Activated naive CD8-positive, alpha-beta T cell treated with anti-CD3 and anti-CD28 coated beads, Interleukin-2, amount 50 U/mL, for 24 hours (primary cell): Measurements from ENCODE around the gene FABP7.
"Not testable (repeated sequence)": the region's sequence is repeated elsewhere in the genome, so short reads cannot be mapped to it uniquely, and the experiment has no call there.

Experiments used
- ATAC-seq: fragments of 150-1000 bp; cut with Tn5 transposase; one replicate; pipeline ENCODE4 v1.10.0; 2021
- DNase-seq: peaks from one replicate; pipeline ENCODE4 v3.0.0; 2021
- H3K27ac Mint-ChIP-seq: one replicate; pipeline ENCODE4 v1.8.0; 2021; ENCODE audit warnings: mild to moderate bottlenecking, mixed read lengths
- H3K27me3 Mint-ChIP-seq: one replicate; pipeline ENCODE4 v1.8.0; 2021; ENCODE audit warnings: mixed read lengths
- H3K36me3 Mint-ChIP-seq: one replicate; pipeline ENCODE4 v1.8.0; 2021; ENCODE audit warnings: low read depth, mixed read lengths
- H3K4me1 Mint-ChIP-seq: one replicate; pipeline ENCODE4 v1.8.0; 2021; ENCODE audit warnings: mixed read lengths
- H3K4me3 Mint-ChIP-seq: one replicate; pipeline ENCODE4 v1.8.0; 2021; ENCODE audit warnings: mild to moderate bottlenecking, moderate library complexity, mixed read lengths
- H3K9me3 Mint-ChIP-seq: one replicate; pipeline ENCODE4 v1.8.0; 2021; ENCODE audit warnings: mixed read lengths

Gene FABP7

DNA sequence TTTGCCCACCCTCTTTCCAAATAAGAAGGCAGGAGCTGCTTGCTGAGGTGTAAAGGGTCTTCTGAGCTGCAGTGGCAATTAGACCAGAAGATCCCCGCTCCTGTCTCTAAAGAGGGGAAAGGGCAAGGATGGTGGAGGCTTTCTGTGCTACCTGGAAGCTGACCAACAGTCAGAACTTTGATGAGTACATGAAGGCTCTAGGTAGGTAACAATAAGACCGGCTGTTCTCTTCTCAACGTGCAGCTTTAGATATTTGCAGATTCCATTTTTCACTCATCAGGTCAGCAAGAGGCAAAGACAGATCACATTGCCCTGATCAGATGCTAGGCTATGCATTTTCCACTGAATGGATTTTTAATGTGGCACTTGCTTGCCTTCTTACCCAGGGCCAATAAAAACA, at the start of gene FABP7:
Gene FABP7 (plus strand): TSS at position 50 of the 400 bp plus-strand sequence. CDS start 79 bp downstream, at position 129.
- Mint-ChIP-seq H3K4me3 (no peak within 1 kb of the TSS), H3K4me1 (no peaks in the 10 kb centered on the region), H3K27ac (no peak within 1 kb of the TSS), H3K9me3 (peaks cover 4% of the 10 kb centered on the region), H3K27me3 (peaks cover 16% of the 10 kb centered on the region), H3K36me3 (no peaks in the 10 kb centered on the region)
- ATAC-seq, result no peak
- no peak for DNase-seq

DNA sequence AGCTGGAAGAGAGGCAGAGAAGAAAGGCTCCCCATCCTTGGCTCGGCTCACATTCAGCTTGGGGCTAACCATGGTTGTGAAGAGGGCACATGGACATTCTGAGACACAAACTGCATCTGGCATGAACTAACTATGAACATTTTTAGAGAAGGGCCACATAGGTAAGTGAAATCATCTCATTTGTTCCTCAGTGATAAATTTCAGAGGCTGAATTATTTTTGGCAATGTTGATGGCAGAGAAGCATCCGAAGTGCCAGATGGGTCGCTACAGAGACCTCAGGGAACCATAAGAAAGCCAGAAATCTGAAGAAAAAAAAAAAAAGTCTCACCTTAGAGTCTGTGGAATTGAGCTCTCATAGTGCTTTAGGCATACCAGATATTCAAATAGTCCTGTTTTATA, 49.2 kb upstream of the FABP7 start:
- ATAC-seq, result no peak
- Mint-ChIP-seq H3K4me3 (no peak overlapping the region), H3K36me3 (no peaks in the 10 kb centered on the region), H3K27me3 (peaks cover 7% of the 10 kb centered on the region), H3K4me1 (no peaks in the 10 kb centered on the region), H3K9me3 (no peaks in the 10 kb centered on the region), H3K27ac (no peak overlapping the region)
- DNase-seq, result no peak

DNA sequence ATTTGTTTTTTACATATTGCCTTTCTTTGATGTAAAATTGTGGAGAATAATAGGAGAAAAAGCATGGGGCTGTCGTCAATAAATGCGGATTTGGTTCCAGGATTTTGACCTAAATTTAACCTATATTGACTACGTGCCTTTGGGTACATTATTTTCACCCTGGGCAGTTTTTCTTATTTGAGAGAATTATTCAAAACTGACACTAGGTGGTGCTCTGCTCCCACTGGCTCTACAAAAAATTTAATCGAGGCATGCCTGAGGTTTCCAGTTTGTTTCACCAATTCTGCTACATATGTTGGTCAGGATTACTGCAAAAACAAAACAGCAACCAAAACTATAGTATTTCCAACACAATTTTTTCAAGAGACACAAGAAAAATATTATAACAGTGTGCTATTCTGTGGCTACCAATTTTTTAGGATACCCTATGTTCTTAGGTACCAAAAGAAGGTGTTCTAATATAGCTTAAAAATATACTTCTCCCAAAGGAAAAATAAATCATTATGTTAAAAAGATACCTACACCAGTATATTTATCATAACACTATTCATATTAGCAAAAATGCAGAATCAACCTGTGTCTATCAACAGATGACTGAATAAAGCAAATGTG, 48.6 kb upstream of the FABP7 start:
- ATAC-seq, result no peak
- no peak for DNase-seq
- Mint-ChIP-seq H3K27me3 (peaks cover 7% of the 10 kb centered on the region), H3K4me3 (no peak overlapping the region), H3K36me3 (no peaks in the 10 kb centered on the region), H3K27ac (no peak overlapping the region), H3K4me1 (no peaks in the 10 kb centered on the region), H3K9me3 (no peaks in the 10 kb centered on the region)

DNA sequence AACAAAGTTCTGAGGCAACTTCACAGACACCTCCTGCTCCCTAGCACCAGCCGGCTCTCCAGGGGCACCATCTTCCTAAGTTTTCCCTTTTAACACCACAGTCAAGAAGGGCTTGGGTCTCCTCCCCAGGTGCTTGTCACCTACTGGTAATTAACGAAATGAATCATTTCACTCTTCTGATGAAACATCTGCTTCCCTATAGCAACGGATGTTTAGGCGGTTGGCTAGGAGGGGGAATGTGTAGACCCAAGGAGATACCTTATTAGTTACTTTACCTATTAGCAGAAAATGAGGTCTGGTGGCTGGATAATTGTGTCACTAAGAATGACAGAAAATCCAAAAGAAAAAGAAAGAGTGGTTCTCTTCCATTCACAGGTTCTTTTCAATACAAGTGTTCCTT, 46.3 kb upstream of the FABP7 start:
- Mint-ChIP-seq H3K27me3 (peaks cover 7% of the 10 kb centered on the region), H3K4me3 (no peak overlapping the region), H3K9me3 (no peaks in the 10 kb centered on the region), H3K27ac (no peak overlapping the region), H3K4me1 (no peaks in the 10 kb centered on the region), H3K36me3 (no peaks in the 10 kb centered on the region)
- DNase-seq, result no peak
- no peak for ATAC-seq

DNA sequence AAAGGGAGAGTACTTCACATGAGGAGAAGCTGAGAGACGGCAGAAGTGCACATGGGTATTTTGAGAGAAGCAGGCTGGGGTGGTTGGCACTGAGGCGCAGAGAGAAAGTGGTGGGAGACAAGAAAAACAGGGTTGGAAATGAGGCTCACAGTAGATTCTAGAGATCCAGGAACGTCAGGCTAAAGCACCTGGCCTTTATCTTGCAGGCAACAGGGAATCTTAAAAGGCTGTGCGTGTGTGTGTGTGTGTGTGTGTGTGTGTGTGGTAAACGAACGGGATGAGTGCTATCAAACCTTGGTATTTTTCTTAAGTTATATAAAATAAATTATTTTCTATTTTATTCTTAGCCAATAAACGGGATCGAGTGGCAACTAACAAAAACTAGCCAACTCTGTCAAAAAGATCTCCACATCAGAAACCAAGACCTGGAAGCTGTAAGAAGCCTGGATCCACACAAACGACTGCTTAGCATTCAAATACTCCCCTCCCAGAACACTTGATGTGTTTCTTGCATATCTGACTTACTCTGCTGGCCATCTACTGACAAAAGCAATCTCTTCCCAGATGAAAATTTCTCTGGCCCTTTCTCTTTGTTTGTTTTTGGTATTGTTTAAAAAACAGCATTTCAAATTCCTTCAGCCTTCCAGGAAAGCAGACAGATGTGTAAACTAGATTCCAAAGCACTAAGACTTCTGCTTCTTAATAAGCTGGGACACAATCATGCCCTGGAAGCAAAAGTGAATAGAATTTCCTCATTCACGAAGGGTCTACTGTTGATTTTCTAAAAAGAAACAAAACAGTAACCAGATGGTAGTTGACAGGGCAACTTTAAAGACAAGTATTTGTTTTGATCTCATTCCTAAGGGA, 44.8 kb upstream of the FABP7 start:
- ATAC-seq (no peak), DNase-seq (no peak)
- H3K4me1 Mint-ChIP-seq, result no peaks in the 10 kb centered on the region
- H3K27ac Mint-ChIP-seq, result no peak overlapping the region
- no peaks in the 10 kb centered on the region for H3K9me3 Mint-ChIP-seq
- H3K36me3 Mint-ChIP-seq, result no peaks in the 10 kb centered on the region
- H3K27me3 Mint-ChIP-seq, result peaks cover 7% of the 10 kb centered on the region
- H3K4me3 Mint-ChIP-seq, result no peak overlapping the region

DNA sequence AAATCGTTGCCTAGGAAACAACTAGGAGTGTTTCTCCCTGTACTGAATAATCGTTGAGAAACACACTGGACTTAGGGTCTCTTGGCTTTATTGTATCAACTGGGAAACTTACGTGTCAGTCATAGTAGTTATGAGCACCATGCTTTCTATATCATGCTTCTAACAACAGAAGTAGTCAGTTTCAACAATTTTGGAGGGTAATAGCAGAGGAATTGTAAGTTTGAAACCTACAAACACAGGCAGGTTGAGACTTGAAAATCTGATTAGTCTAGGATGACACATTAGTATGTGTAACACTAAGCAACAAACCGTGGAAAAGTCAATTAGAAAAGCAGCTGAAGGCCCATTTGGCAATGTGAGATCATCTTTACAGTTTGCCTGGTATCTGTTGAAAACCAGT, 43.9 kb upstream of the FABP7 start:
- Mint-ChIP-seq H3K4me3 (no peak overlapping the region), H3K27ac (no peak overlapping the region), H3K4me1 (no peaks in the 10 kb centered on the region), H3K36me3 (no peaks in the 10 kb centered on the region), H3K27me3 (peaks cover 7% of the 10 kb centered on the region), H3K9me3 (no peaks in the 10 kb centered on the region)
- no peak for ATAC-seq
- no peak for DNase-seq

DNA sequence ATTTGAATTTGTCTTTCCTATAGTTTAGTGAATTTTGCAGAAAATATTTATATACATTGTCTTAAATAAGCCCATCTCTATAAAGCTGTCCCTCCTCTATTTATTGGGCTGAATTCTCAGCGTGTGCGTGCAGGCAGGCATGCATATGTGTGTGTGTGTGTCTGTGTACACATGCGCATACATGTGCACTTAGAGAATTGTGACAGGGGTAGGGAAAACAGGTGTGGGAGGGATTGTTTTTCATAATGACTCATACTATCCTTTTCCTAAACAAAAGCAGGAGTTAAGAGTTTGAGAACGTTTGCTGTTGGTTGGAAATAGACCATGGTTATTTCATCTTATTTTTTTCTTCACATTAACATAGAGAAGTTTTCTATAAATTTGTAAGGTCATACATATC, 43.4 kb upstream of the FABP7 start:
- H3K4me1 Mint-ChIP-seq, result no peaks in the 10 kb centered on the region
- DNase-seq, result no peak
- no peak for ATAC-seq
- H3K27ac Mint-ChIP-seq, result no peak overlapping the region
- H3K27me3 Mint-ChIP-seq, result peaks cover 7% of the 10 kb centered on the region
- no peak overlapping the region for H3K4me3 Mint-ChIP-seq
- no peaks in the 10 kb centered on the region for H3K36me3 Mint-ChIP-seq
- no peaks in the 10 kb centered on the region for H3K9me3 Mint-ChIP-seq

DNA sequence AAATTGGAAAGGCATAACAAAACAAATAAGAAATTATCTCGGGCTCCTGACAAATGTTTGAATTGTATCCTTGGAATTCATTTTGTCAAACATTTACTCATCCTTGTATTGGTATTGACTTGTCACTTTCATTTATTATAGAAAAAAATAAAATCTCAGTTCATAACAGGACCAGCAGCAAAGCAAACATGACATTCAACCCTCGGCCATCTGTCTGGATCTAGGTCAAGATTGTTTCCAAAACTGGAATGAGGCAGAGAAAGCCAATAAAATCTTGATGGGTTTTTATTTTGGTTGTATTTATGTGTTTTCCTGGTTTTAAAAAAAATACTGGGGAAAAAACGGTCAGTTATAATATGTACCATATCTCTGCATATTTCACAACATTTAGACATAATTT, 42.9 kb upstream of the FABP7 start:
- Mint-ChIP-seq H3K9me3 (no peaks in the 10 kb centered on the region), H3K4me3 (no peak overlapping the region), H3K36me3 (no peaks in the 10 kb centered on the region), H3K27ac (no peak overlapping the region), H3K4me1 (no peaks in the 10 kb centered on the region), H3K27me3 (peaks cover 7% of the 10 kb centered on the region)
- DNase-seq (no peak), ATAC-seq (no peak)

DNA sequence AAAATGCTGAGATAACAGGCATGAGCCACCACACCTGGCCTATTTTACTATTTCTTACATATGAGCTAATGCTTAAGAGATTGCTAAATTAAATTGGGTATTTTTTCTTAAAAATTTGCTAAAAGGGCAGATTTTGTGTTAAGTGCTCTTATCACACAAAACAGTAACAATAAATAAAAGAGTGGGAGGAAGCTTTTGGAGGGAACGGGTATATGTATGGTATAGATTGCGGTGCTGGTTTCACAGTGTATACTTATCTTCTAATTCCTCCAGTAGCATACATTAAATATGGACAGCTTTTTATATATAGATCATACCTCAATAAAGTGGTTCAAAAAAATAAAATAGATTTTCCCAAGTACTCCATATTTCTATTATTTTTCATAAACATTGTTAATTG, 39.4 kb upstream of the FABP7 start:
- Mint-ChIP-seq H3K36me3 (no peaks in the 10 kb centered on the region), H3K9me3 (no peaks in the 10 kb centered on the region), H3K27ac (no peak overlapping the region), H3K4me3 (no peak overlapping the region), H3K27me3 (no peaks in the 10 kb centered on the region), H3K4me1 (no peaks in the 10 kb centered on the region)
- no peak for DNase-seq
- ATAC-seq, result no peak

DNA sequence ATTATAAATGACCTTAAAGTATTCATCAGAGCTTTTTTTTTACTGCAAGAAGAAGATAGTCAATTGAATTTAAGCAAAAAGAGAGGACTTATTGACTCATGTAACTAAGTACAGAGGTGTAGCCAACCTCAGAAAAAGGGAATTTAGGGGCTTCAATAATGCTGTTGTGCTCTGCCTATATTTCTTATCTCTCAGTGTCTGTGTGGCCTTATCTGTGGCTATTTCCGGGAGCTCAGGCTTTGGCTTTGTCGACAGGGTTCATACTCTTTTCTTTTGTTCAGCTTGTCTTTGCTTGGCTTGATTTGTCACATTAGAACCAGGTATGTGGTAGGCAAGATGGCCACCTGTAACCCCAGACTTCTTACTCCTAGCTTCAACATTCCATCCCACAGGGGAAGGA, 38.6 kb upstream of the FABP7 start:
- H3K9me3 Mint-ChIP-seq, result no peaks in the 10 kb centered on the region
- H3K4me3 Mint-ChIP-seq, result no peak overlapping the region
- H3K27ac Mint-ChIP-seq, result no peak overlapping the region
- no peaks in the 10 kb centered on the region for H3K36me3 Mint-ChIP-seq
- no peak for DNase-seq
- no peak for ATAC-seq
- H3K4me1 Mint-ChIP-seq, result no peaks in the 10 kb centered on the region
- H3K27me3 Mint-ChIP-seq, result no peaks in the 10 kb centered on the region

DNA sequence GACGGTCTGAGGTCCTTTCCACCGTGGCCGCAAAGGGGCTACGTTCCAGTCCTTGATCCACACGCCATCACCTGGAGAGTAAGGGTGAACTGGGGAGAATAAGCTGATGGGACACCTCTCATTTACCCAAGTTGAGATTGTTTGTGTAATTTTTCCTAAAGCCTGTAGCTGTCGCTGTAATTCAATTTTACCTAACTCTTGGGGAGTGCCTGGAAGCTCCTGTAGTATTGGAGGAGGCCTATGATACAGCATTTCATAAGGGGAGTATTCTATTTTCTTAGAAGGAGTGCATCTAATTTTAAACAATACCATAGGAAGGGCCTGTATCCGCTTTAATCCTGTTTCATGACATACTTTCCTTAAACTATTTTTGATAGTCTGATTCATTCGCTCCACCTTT, 35.3 kb upstream of the FABP7 start:
- not testable (repeated sequence) for DNase-seq, ATAC-seq, H3K27ac Mint-ChIP-seq, H3K4me3 Mint-ChIP-seq, H3K9me3 Mint-ChIP-seq, H3K27me3 Mint-ChIP-seq, H3K4me1 Mint-ChIP-seq, H3K36me3 Mint-ChIP-seq

DNA sequence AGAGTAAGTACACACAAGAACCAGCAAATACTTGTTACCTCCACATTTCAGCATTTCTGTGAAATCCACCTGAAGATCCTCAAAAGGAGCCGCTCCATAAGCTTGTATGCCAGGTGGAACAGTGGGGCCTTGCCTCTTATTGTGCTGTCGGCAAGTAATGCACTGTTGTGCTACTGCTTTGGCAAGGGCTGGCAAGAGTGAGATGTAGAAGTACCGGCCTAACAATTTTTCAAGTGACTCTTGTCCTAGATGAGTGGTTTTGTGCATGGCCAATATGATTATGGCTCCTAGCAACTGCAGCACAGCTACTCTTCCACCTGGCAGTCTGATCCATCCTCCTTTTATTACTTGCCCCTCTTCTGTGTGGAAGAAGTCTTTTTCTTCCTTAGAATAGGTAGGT, 34.7 kb upstream of the FABP7 start:
- not testable (repeated sequence) for H3K4me3 Mint-ChIP-seq, H3K27me3 Mint-ChIP-seq, DNase-seq, ATAC-seq, H3K9me3 Mint-ChIP-seq, H3K4me1 Mint-ChIP-seq, H3K27ac Mint-ChIP-seq, H3K36me3 Mint-ChIP-seq

DNA sequence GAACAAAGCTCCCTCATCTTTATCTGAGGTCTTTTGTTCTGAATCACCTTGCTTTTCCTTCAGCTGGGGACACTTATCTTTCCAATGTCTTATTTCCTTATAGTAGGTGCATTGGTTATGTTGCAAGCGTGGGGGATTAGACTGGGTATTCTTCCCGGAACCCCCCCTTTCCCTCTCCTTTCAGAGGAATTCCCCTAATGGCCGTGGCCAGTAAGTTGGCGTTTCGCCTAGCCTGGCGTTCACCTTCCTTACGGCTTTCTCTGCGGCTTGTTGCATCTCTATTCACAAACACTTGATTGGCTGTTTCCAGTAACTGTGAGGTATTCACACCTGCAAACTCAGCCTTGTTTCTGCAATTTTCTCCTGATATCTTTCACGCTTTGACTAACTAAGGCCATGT, 32.8 kb upstream of the FABP7 start:
- DNase-seq (no peak), ATAC-seq (no peak)
- Mint-ChIP-seq H3K4me1 (peaks cover 11% of the 10 kb centered on the region), H3K36me3 (no peaks in the 10 kb centered on the region), H3K27me3 (no peaks in the 10 kb centered on the region), H3K27ac (no peak overlapping the region), H3K9me3 (no peaks in the 10 kb centered on the region), H3K4me3 (no peak overlapping the region)

DNA sequence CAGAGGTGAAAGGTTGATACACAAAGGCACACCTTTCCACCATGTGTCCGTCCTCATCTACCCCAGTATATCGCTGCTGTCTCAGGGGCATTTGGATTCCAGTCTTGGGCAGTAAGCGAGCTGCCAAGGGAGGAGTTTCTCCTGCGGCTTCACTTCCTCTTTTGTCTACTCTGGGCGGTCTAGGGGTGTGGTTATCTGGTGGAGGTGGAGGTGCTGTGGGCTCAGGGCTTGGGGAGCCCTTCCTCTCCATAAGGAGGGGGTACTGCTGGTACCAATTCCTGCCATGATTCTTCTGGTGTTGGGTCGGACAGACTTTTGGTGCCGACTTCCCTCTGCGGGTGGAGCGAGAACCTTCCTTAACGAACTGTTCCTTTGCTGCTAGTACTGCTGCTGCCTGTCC, 31.9 kb upstream of the FABP7 start:
- H3K9me3 Mint-ChIP-seq, result no peaks in the 10 kb centered on the region
- no peak overlapping the region for H3K27ac Mint-ChIP-seq
- no peak overlapping the region for H3K4me3 Mint-ChIP-seq
- no peak for ATAC-seq
- no peaks in the 10 kb centered on the region for H3K36me3 Mint-ChIP-seq
- H3K27me3 Mint-ChIP-seq, result no peaks in the 10 kb centered on the region
- DNase-seq, result no peak
- peaks cover 20% of the 10 kb centered on the region for H3K4me1 Mint-ChIP-seq

DNA sequence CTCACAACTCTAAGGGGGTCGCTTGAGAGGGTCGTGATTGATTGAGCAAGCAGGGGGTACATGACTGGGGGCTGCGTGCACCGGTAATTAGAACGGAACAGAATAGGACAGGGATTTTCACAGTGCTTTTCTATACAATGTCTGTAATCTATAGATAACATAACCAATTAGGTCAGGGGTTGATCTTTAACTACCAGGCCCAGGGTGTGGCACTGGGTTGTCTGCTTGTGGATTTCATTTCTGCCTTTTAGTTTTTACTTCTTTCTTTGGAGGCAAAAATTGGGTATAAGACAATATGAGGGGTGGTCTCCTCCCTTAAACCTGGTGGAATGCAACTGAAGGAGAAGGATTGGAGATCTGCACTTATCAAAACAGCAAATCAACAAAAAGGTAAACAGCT, 30.6 kb upstream of the FABP7 start:
- not testable (repeated sequence) for H3K27ac Mint-ChIP-seq, ATAC-seq
- H3K4me1 Mint-ChIP-seq, result peaks cover 25% of the 10 kb centered on the region

More for the DNA sequence above, 30.6 kb upstream of the FABP7 start:
- H3K4me3 Mint-ChIP-seq, H3K27me3 Mint-ChIP-seq, DNase-seq, H3K36me3 Mint-ChIP-seq, H3K9me3 Mint-ChIP-seq: not testable (repeated sequence)
